Left colon (tissue), 2 donors: ENCODE results near the gene PRRG1. TPM values are rescaled to one million over a fixed set of nuclear protein-coding genes. Genes with fewer than 3 reads are reported as not detected.
"Not testable (repeated sequence)": the region's sequence is repeated elsewhere in the genome, so short reads cannot be mapped to it uniquely, and the experiment has no call there.

Source experiments
- ATAC-seq: fragments of 200-7000 bp; cut with Tn5 transposase; one replicate; pipeline ENCODE4 v1.9.1; 2020; ENCODE audit warnings: mild to moderate bottlenecking, moderate library complexity
- DNase-seq, 2 donors: peaks; one replicate each; pipeline ENCODE4 v3.0.0-alpha.2; 2020
- intact Hi-C, 2 donors: fragments of 100-400 bp; cut with DNase I in 1 of 2; cut with micrococcal nuclease in 1 of 2; formaldehyde crosslinking; loops; one replicate each; pipeline versions ENCODE4 v1.11.2 to v1.14.0; 2022; cut with DNase I, micrococcal nuclease
- total RNA-seq, 2 donors: library from RNA; stranded (reverse); fragmentation: NEBNext Ultra II Directional; extraction: Animal tissue kit (Norgen Biotek cat#: 25700); gene quantifications; one replicate each; pipeline ENCODE4 v1.2.1, GENCODE V29; 2021
- donor health status: DM: no; HTN: no; CAD: no.
- donor health status: DM: yes; HTN: yes; CAD: no.

Gene PRRG1
- total RNA-seq, 2 donors from 2014 or later: 11.8 to 13.8 TPM

GRCh38 chrX:37370499-37371141 lies 21.5 kb downstream of the PRRG1 start:
- no peak for ATAC-seq
- intact Hi-C loops: no loop called here
- no peak for DNase-seq

- intact Hi-C loops: no loop called here
- no peak for DNase-seq
- no peak for ATAC-seq
Measured at GRCh38 chrX:37371578-37371991, 22.4 kb downstream of the PRRG1 start.

- DNase-seq: no peak
- intact Hi-C loops: no loop called here
- ATAC-seq: no peak
Measured at GRCh38 chrX:37378404-37378803, 29.2 kb downstream of the PRRG1 start.

- ATAC-seq (peak; percentile 55), DNase-seq (no peak)
- intact Hi-C loops: no loop called here
Measured at GRCh38 chrX:37378830-37379229, 29.7 kb downstream of the PRRG1 start.

GRCh38 chrX:37380256-37380655 lies 31.1 kb downstream of the PRRG1 start:
- intact Hi-C loops: no loop called here
- DNase-seq (no peak), ATAC-seq (no peak)

- intact Hi-C loops: no loop called here
- no peak for DNase-seq
- peak; percentile 99 for ATAC-seq
Measured at GRCh38 chrX:37380924-37381323, 31.8 kb downstream of the PRRG1 start.

GRCh38 chrX:37383313-37383712 lies 34.1 kb downstream of the PRRG1 start:
- no peak for DNase-seq
- intact Hi-C loops: no loop called here
- no peak for ATAC-seq

GRCh38 chrX:37388413-37388812 lies 39.2 kb downstream of the PRRG1 start:
- intact Hi-C loops: no loop called here
- DNase-seq (no peak), ATAC-seq (no peak)

- intact Hi-C loops: no loop called here
- no peak for DNase-seq
- no peak for ATAC-seq
Measured at GRCh38 chrX:37405956-37406355, 56.8 kb downstream of the PRRG1 start.

- ATAC-seq: no peak
- intact Hi-C loops: no loop called here
- DNase-seq: no peak
Measured at GRCh38 chrX:37407736-37408135, 58.6 kb downstream of the PRRG1 start.

GRCh38 chrX:37409278-37409677 lies 60.1 kb downstream of the PRRG1 start:
- intact Hi-C loops: no loop called here
- DNase-seq (no peak), ATAC-seq (no peak)

- ATAC-seq (no peak), DNase-seq (no peak)
- intact Hi-C loops: no loop called here
Measured at GRCh38 chrX:37420185-37420584, 71.0 kb downstream of the PRRG1 start.

- intact Hi-C loops: no loop called here
- no peak for DNase-seq
- no peak for ATAC-seq
Measured at GRCh38 chrX:37420756-37421155, 71.6 kb downstream of the PRRG1 start.

- intact Hi-C loops: no loop called here
- DNase-seq (no peak), ATAC-seq (peak; percentile 67)
Measured at GRCh38 chrX:37424000-37424429, 74.9 kb downstream of the PRRG1 start.

- intact Hi-C loops: no loop called here
- DNase-seq (no peak), ATAC-seq (no peak)
Measured at GRCh38 chrX:37425370-37425769, 76.2 kb downstream of the PRRG1 start.

GRCh38 chrX:37428962-37429361 lies 79.8 kb downstream of the PRRG1 start:
- intact Hi-C loops, ATAC-seq, DNase-seq: not testable (repeated sequence)

GRCh38 chrX:37434362-37434761 lies 85.2 kb downstream of the PRRG1 start:
- DNase-seq: no peak
- no peak for ATAC-seq
- intact Hi-C loops: no loop called here

- no peak for DNase-seq
- no peak for ATAC-seq
- intact Hi-C loops: no loop called here
Measured at GRCh38 chrX:37437160-37437559, 88.0 kb downstream of the PRRG1 start.

- intact Hi-C loops: no loop called here
- ATAC-seq (no peak), DNase-seq (no peak)
Measured at GRCh38 chrX:37441377-37441776, 92.2 kb downstream of the PRRG1 start.

GRCh38 chrX:37445182-37445581 lies 96.0 kb downstream of the PRRG1 start:
- ATAC-seq: no peak

GRCh38 chrX:37453821-37454220 lies 104.7 kb downstream of the PRRG1 start:
- DNase-seq (no peak), ATAC-seq (no peak)
- intact Hi-C loops: no loop called here

More at GRCh38 chrX:37445182-37445581, 96.0 kb downstream of the PRRG1 start:
- no peak for DNase-seq
- intact Hi-C loops: no loop called here
